HS-27A (cell line): ENCODE results near the gene HIRA.
"Not testable (repeated sequence)": the region's sequence is repeated elsewhere in the genome, so short reads cannot be mapped to it uniquely, and the experiment has no call there.

Source experiments
- DNase-seq: peaks from one replicate; pipeline ENCODE4 v3.0.0-alpha.2; 2012; ENCODE audit warnings: low read depth, missing footprints

HIRA gene

DNA sequence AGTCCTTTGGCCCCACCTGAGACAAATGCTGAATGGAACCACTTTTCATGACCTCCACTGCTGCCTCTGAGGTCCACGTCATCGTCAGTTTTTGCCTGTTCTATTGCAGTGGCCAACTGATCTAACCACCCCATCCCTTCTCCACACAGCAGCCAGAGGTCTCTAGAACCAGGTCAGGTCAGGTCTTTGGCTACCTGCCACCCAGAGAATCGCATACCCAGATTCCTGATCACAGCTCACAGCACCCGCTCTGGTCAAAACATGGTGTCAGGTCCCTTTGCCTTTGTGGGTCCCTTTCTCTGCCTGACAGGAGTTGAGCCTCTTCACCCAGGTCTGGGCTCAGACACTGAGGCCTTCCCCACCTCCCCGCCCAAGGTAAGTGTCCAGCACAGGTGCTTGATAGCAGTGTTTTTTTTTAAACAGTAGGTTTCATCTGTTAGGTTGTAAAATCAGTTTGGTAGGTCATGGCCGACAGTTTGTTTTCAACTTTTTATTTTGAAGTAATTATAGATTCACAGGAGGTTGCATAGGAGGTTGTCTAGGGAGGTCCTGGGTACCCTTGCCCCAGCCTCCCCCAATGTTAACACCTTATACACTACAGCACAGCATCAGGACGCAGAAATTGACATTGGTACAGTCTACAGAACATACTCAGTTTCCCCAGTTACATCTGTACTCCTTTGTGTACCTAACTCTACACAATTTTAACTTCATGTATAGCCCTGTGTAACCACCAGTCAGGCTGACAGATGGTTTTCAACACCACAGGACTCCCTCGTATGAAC is 9.1 kb upstream of the HIRA start:
- no peak for DNase-seq

GRCh38 chr22:19438298-19438697 is 6.8 kb upstream of the HIRA start:
- DNase-seq = no peak

- DNase-seq = not testable (repeated sequence)
Measured at GRCh38 chr22:19436444-19437161, 5.1 kb upstream of the HIRA start.

DNA sequence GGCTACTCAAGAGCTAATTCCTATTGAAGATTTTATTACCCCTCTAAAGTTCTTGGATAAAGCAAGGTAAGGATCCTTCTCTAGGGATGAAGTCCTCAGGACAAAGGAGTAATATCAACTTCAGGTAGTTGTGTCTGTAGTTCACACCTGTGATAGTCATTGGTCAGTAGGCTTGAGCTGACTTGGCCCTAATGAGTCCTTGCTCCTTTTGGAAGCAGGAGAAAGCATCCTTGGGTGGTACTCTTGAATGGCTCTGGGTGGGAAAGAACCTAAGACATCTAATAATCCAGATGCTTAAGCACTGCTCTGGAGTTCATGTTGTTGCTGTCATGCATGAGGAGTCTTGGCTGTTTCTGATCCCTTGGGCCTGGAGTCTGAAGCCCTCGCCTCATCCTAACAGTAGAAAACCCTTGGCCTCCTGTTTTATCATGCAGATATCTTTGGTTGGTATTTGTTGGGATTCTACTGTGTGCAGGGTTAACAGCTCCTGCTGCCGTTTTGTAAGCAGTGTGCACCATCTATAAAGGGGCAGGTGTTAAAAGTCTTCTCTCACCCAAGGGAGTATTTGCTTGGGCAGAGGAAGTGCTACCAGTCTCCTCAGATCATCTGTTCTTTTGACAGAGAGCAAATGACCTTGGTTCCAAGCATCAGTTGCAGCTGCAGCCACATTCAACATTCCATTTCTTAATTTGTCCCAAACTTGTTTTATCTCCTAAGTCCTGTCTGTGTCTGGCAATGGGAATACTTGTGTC is 3.5 kb upstream of the HIRA start:
- no peak for DNase-seq

DNA sequence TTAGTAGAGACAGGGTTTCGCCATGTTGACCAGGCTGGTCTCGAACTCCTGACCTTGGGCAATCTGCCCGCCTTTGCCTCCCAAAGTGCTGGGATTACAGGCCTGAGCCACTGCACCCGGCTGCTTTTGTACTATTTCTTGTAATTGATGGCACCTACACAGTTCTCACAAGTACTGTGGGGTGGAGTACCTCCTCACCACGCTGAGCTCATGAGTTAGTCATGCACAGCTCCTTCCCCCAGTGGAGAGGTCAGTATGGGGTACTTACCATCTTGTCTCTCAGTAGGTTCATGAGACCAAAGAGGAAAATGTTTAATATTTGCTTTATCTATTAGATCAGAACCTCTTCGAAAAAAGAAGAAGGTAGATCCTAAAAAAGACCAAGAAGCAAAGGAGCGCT is 2.9 kb upstream of the HIRA start:
- no peak for DNase-seq

DNA sequence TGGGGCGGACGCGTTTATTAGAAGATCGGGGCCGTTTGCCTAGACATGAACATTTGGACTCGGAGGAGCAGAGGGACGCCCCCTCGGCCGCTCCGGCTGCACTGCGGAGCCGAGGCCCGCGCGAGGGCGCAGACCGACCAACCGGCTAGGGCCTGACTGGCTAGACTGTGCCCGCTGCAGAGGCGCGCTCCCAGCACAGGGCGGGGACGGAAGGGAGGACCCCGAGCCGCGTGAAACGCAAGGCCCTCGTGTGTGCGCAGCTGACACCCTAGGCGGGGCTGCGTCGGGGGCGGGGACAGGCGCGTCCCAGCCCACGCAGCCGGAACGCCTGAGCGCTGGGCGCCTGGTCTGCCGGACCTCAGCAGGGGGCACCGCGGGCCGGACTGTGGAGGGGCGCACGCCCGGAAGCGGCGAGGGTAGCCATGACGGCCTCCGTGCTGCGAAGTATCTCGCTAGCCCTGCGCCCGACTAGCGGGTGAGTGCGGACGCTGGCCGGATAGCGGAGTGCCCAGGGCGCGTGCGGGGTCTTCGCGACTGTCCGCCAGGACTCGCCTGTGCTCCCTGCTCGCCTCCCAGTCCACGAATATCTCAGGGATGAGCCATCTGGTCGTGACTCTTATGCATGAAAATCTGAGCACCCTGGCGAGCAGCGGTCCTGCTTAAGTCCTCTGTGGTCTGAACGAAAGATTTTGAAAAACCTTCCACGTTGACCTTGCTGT is 759 bp upstream of the HIRA start, which contains the start of gene MRPL40:
TSS of gene MRPL40 (plus strand) at position 413 of the 719 bp plus-strand sequence. CDS start at position 423, 10 bp downstream.
- peak; percentile 69 for DNase-seq

DNA sequence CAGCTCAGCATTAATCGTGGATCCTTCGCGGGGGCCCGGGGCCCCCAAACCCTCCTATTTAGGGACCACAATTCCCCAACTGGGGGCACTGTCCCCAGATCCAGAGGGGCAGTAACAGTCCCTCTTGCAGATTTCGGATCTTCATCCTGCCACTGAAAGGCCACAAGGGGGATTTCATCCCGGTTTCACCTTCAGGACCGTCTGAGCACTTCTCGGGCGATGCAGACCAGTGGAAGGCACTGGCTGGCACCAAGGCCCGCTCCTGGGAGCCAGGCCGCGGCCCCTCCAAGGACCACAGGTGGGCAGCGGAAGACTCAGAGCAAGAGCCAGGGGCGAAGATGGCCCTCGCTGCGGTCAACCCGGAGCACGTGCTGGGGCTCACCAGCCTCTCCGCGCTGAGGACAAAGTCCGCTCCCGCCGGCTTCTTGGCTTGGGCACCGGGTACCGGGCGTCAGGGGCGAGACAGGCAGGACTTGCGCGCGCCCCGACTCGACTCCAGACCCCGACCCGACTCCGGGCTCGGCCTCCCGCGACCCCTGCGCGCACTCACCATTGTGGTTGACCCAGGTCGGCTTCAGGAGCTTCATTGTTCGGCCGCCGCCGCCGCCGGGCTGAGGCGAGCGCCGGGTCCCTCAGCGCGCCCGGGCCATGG is 517 bp downstream of the HIRA start:
- no peak for DNase-seq

DNA sequence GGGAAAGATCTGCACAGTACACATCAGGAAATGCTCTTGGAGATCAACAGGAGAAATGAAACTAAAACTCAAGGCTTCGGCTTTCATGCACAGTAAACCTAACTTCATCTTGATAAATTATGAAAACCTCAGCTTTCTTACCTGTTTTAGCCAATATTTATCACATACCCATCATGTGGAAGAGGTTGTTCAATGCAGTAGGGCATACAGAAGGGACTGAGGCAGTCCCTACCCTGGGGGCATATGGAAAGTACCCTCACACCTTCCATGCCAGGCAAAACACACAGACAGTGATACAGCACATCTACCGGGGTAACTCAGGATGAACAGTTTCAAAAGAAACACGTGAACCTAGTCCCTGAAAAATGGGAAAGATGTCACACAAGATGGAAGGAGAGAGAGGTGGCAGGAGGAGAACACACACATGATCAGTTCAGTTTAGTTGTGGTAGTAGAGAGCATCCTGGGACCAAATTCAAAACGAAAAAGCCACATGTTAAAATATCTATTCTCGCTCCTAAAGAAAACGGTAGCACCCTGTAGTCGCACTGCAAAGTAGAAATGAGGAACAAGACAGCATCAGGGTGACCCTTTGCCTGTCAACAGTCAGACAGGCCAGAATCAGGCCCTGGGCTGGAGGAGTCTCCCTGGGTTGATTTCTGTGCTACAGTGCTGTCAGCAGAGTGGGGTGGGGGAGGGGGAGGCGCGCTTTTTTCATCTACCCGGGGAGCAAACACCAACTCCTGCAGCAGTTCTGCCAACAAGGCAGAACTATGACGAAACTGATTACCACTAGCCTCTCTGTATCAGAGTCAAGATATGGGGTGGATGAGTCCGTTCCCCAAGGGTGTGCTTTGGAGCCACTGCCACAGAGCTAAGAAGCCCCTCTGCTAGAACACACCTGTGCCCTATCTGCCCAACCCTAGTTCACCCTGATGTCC is 1.3 kb downstream of the HIRA start:
- no peak for DNase-seq

DNA sequence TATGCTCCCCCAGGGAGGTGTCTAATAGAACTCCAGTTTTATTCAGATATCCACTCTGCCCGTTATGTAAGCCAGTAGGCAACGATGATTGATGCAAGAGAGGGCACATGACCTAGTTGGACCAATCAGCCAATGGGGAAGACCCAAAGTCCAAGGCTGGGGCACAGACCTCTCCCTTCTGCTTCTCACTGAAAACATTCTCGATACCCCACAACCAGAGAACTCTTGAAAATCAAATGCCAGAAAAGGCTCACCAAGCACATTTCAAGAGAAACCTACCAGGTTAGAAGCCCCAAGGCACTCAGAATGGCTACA is 7.4 kb downstream of the HIRA start:
- no peak for DNase-seq

GRCh38 chr22:19422440-19423301 is 8.9 kb downstream of the HIRA start:
- DNase-seq = no peak

DNA sequence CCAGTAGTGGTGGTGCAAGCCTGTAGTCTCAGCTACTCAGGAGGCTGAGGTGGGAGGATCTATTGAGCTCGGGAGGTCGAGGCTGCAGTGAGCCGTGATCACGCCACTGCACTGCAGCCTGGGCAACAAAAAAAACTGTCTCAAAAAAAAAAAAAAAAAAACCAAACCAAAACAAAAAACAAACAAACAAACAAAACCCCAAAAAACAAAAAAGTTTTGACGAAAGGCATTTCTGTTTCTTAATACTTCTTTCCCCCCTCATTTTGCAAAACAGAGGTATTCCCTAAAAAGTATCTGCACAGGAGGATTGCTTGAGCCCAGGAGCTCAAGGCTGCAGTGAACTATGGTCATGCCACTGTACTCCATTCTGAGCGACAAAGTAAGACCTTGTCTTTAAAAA is 11.2 kb downstream of the HIRA start:
- DNase-seq = no peak

GRCh38 chr22:19419464-19420178 is 11.9 kb downstream of the HIRA start:
- no peak for DNase-seq

DNA sequence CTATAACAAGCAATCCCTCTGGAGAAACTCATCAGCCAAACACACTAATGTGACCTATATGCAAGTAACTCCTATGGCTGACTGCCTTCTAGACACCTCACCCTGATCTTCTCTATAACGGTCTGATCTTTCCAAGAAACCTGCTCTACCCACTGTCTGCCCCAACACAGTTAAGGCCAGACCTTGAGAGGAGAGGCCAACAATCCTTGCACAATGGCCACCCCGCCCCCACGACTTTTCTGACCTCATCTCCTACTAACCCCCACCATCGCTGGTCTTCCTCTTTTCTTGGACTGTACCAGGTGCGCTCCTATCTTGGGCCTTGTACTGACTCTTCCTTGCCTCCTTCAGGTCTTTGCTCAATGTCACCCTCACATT is 12.5 kb downstream of the HIRA start:
- no peak for DNase-seq

DNA sequence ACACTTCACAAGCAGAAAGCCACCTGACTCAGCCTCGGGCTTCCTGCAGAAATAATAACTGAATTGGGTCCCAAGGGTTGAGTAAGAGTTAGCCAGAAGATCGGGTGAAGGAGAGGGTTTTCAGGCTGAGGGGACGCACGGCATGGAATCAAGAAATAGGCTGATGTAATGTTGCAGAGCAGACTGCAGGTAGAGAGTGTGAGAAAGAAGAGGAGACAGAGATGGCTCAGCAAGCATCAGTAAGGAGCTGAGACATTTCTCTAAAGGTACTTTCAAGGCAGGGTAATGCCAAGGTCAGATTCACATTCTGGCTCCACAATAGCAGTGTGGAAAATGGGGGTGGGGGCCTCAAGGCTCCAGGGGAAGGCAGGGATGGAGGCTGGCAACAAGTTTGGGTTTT is 18.6 kb downstream of the HIRA start:
- no peak for DNase-seq

GRCh38 chr22:19412478-19412877 is 19.1 kb downstream of the HIRA start:
- no peak for DNase-seq

- no peak for DNase-seq
Measured at GRCh38 chr22:19411690-19412045, 19.9 kb downstream of the HIRA start.

DNA sequence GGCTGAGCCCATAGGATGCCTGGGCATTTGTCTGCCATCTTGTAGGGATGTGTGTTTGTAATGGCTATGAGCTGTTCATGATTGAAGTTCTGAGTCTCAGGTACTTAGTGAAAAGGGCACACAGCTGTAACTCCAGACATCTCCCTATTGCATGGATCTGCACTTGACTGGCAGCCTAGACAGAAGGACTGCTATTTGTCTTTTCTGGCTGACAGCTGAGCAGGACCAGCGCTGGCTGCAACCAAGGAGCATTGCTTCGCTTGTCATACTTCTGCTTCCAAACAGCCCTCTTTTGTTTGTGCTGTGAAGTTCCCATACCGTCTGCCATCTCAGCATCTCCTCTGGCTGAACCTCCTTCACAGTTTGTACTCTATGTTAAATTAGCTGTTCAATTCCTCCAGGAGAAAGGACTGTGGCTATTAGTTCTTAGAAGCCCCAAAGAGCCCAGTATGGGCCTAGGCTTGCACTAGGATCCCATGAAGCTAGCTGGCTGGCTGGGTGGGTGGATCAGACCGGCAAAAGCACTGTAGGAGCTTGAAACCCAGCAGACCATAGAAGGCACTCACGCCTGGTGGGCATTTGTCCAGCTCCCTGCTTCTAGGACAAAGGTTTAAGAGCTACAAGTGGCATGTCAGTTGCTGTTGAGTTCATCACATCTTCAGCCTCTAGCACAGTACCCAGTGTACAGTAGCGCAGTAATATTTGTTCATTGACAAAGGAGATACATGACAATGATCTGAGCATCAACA is 20.4 kb downstream of the HIRA start:
- no peak for DNase-seq
